Right lobe of liver (tissue), 4 donors: ENCODE measurements around the gene ADRA1B.

ENCODE experiments used
- CTCF ChIP-seq, 4 donors: fragments of 200-600 bp in 3 of 4; fragments of 450-650 bp in 1 of 4; IDR thresholded peaks; one replicate each; pipeline versions ENCODE4 v1.5.1 to v1.8.0; 2016 to 2022; ENCODE audit warnings: antibody characterized with exemption in 4 of 4, mild to moderate bottlenecking in 2 of 4
- POLR2A ChIP-seq: fragments of 450-650 bp; IDR thresholded peaks from one replicate; pipeline ENCODE4 v1.6.1; 2017; ENCODE audit warnings: antibody characterized with exemption, mild to moderate bottlenecking
- donor health status: DM: no; HTN: no; CAD: no.
- donor health status: DM: no; HTN: no; CAD: no.
- donor health status: DM: no; HTN: yes; CAD: no.

- TF ChIP-seq CTCF (IDR thresholded peaks at IDR 0.05) (no peak), POLR2A (no peak)
These were observed 21.3 kb downstream of the ADRA1B start for GRCh38 chr5:159937580-159937979.
